Transverse colon (tissue), 4 donors: Measurements from ENCODE around the gene FANCC.

Experiments
- CTCF ChIP-seq, 5 experiments: fragments of 200-600 bp in 3 of 5; fragments of 450-650 bp in 2 of 5; sonication (generic) in 3 of 5; IDR thresholded peaks; 1 replicate in 2 of 5; 2 replicates in 3 of 5; pipeline ENCODE4 v1.5.1; 2016 to 2017; ENCODE audit warnings: antibody characterized with exemption in 5 of 5, inconsistent platforms in 3 of 5, mild to moderate bottlenecking in 2 of 5, moderate library complexity in 1 of 5
- EP300 ChIP-seq: sonication (generic); formaldehyde crosslinking; IDR thresholded peaks from one replicate; pipeline ENCODE4 v1.6.1; 2017; ENCODE audit warnings: antibody characterized with exemption, low read depth
- POLR2AphosphoS5 ChIP-seq, 3 donors: sonication (generic); formaldehyde crosslinking; IDR thresholded peaks; one replicate each; pipeline ENCODE4 v1.6.1; 2016; ENCODE audit warnings: antibody characterized with exemption in 3 of 3

DNA sequence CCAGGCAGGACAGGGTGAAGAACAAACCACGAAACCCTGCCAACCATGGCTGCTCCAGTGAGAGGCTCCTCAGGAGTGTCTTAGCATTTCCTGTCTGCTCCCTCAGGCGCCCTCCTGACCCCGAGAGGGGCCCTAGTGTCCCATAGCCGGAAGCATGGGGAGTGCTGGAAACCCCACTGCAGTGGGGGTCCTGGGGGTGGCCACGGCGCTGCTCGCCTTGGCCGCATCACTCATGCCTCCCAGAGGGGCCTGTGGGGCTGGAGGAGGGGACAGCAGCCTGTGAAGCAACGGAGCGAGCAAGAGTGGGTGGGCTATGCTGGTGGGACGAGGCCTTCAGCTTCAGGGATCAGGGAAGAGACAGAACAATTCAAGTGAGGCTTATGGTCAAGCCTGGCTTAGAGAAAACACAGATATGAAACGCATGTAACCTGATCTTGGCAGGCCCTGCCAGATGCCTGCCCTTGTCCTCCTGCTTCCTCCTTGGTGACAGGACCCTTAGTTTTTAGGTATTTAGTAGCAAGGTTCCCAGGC is 219.1 kb downstream of the FANCC start:
- TF ChIP-seq EP300 (no peak), POLR2AphosphoS5 (IDR thresholded peaks at IDR 0.05) (no peak), CTCF (IDR thresholded peaks at IDR 0.05) (no peak)
